ENCODE data around the gene LRCH4.
"Not testable (repeated sequence)": the region's sequence is repeated elsewhere in the genome, so short reads cannot be mapped to it uniquely, and the experiment has no call there.

Gene LRCH4

DNA sequence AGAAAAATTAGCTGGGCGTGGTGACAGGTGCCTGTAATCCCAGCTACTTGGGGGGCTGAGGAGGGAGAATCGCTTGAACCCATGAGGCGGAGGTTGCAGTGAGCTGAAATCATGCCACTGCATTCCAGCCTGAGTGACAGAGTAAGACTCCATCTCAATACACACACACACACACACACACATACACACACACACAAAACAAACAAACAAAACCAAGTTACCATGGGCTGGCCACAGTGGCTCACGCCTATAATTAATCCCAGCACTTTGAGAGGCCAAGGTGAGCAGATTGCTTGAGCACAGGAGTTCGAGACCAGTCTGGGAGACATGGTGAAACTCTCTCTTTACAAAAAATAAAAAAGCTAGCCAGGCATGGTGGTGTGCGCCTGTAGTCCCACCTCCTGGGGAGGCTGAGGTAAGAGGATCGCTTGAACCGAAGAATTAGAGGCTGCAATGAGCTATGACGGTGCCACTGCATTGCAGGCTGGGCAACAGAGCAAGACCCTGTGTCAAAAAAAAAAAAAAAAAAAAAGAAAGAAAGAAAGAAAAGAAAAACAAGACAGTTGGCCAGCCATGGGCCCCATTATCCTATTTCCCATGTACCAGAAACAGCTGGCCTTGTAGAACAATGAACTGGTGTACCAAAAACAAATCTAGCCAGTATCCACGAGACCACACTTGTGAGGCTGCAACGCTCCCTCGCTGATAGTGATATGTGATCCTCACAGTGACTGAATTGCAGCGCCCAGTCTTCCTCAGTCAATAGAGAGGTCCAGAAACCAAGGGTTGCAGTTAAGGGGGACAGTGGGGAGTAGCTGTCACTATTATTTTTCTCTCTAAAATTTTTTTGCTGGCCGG lies 53.5 kb downstream of the LRCH4 start:
- Histone ChIP-seq H3K9me3 (ENCODE audit: control insufficient read depth, insufficient read depth, low read length) (no peaks in the 10 kb centered on the region), H3F3A (ENCODE audit: control insufficient read depth, insufficient read depth) (no peaks in the 10 kb centered on the region), H3K4me2 (ENCODE audit: low read length) (no peak overlapping the region), H4K20me1 (ENCODE audit: control insufficient read depth, insufficient read depth, low read depth, low read length) (no peaks in the 10 kb centered on the region), H3K79me2 (ENCODE audit: control insufficient read depth, low read length) (no peaks in the 10 kb centered on the region), H3K4me1 (ENCODE audit: control insufficient read depth, low read length) (peaks cover under 1% of the 10 kb centered on the region; the same call in 1 of the 2 replicates), H3K4me3 (ENCODE audit: low read length) (no peak overlapping the region), H3K27ac (ENCODE audit: low read depth, low read length) (no peak overlapping the region), H3K36me3 (ENCODE audit: control insufficient read depth, low read length) (no peaks in the 10 kb centered on the region), H3K9me2 (replicated peaks; ENCODE audit: control insufficient read depth, low read length) (no peaks in the 10 kb centered on the region), H3K27me3 (ENCODE audit: control insufficient read depth, low read length) (peaks cover 36% of the 10 kb centered on the region)
- no peak for TF ChIP-seq EZH2phosphoT487 (IDR thresholded peaks at IDR 0.05; ENCODE audit: borderline replicate concordance, low read length)
- TF ChIP-seq, protein P1, sequence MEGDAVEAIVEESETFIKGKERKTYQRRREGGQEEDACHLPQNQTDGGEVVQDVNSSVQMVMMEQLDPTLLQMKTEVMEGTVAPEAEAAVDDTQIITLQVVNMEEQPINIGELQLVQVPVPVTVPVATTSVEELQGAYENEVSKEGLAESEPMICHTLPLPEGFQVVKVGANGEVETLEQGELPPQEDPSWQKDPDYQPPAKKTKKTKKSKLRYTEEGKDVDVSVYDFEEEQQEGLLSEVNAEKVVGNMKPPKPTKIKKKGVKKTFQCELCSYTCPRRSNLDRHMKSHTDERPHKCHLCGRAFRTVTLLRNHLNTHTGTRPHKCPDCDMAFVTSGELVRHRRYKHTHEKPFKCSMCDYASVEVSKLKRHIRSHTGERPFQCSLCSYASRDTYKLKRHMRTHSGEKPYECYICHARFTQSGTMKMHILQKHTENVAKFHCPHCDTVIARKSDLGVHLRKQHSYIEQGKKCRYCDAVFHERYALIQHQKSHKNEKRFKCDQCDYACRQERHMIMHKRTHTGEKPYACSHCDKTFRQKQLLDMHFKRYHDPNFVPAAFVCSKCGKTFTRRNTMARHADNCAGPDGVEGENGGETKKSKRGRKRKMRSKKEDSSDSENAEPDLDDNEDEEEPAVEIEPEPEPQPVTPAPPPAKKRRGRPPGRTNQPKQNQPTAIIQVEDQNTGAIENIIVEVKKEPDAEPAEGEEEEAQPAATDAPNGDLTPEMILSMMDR (IDR thresholded peaks at IDR 0.05; ENCODE audit: low read depth, low read length, poor library complexity, severe bottlenecking): no peak

DNA sequence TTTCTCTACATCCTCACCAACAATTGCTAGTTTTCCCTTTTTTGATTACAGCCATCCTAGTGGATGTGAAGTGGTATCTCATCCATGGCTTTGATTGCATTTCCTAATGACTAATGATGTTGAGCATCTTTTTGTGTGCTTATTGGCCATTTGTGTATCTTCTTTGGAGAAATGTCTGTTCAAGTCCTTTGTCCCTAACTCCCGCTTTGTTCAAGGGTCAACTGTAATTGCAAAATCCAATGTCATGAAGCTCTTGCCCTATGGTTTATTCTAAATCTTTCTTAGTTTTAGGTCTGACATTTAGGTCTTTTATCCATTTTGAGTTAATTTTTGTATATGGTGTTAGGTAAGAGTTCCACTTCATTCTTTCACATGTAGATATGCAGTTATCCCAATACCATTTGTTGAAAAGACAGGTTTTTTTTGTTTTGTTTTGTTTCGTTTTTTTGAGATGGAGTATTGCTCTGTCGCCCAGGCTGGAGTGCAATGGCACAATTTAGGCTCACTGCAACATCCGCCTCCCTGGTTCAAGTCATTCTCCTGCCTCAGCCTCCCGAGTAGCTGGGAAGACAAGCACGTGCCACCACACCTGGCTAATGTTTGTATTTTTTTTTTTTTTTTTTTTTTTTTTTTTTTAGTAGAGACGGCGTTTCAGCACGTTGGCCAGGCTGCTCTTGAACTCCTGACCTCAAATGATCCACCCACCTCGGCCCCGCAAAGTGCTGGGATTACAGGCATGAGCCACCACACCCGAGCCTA lies 57.6 kb downstream of the LRCH4 start:
- H3K79me2 ChIP-seq (ENCODE audit: control insufficient read depth, low read length); H3K36me3 ChIP-seq (ENCODE audit: control insufficient read depth, low read length); H3K4me2 ChIP-seq (ENCODE audit: low read length); H3K9me2 ChIP-seq (replicated peaks; ENCODE audit: control insufficient read depth, low read length); H3K27ac ChIP-seq (ENCODE audit: low read depth, low read length); H3K4me1 ChIP-seq (ENCODE audit: control insufficient read depth, low read length); H3K4me3 ChIP-seq (ENCODE audit: low read length); H3K9me3 ChIP-seq (ENCODE audit: control insufficient read depth, insufficient read depth, low read length); H3F3A ChIP-seq (ENCODE audit: control insufficient read depth, insufficient read depth); H4K20me1 ChIP-seq (ENCODE audit: control insufficient read depth, insufficient read depth, low read depth, low read length): not testable (repeated sequence)
- H3K27me3 ChIP-seq (ENCODE audit: control insufficient read depth, low read length): peaks cover 40% of the 10 kb centered on the region
